HG03521 (cell line): ENCODE measurements around the gene IMMP2L.
A peak's percentile ranks its signal among the peaks of the same experiment; 100 is the strongest.
"Not testable (repeated sequence)": the region's sequence is repeated elsewhere in the genome, so short reads cannot be mapped to it uniquely, and the experiment has no call there.

ENCODE experiments used
- ATAC-seq: cut with Tn5 transposase; IDR thresholded peaks from one replicate; pipeline ENCODE4 v1.9.1; 2021; ENCODE audit warnings: mild to moderate bottlenecking, moderate library complexity; ENCODE audit not compliant: unreplicated experiment

Gene IMMP2L

DNA sequence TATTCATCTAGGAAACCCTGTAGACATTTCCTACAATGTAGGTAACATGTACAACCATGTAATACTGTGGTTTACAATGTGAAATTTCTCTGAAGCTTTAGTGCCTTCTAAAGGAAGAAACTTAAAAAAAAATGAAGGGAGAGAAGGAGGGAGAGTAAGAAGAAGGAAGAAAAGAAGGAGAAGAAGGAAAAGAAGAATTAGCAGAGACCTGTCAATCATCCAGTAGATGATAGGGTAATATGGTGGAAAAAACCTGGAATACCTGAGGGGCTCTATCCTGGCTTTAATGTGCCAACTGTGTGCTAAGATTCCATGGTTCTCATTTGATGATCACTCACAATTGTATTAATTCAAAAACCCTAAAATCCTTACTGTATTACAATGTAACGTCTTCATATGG lies 474.0 kb downstream of the IMMP2L start:
- ATAC-seq: no peak

DNA sequence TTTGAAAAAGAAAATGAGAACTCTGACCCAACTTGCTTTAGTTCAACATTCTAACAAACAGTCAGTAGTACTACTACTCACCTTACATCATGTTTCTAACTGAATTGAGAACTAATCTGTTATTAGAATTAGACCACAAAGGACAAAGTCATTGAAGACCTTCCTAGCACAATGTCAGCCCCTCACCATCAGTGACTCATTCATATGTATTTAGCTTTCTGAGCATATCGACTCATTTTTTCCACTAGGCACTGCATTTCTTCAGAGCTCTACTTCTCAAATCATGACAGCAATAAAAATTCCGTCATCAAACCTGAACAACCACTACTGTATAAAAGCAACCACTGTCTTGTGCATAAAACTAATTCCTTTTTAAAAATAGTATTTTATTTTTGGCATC lies 475.8 kb downstream of the IMMP2L start:
- ATAC-seq: no peak

GRCh38 chr7:111085356-111085755 lies 476.9 kb downstream of the IMMP2L start:
- no peak for ATAC-seq

GRCh38 chr7:111083413-111083812 lies 478.9 kb downstream of the IMMP2L start:
- ATAC-seq: peak; percentile 99

DNA sequence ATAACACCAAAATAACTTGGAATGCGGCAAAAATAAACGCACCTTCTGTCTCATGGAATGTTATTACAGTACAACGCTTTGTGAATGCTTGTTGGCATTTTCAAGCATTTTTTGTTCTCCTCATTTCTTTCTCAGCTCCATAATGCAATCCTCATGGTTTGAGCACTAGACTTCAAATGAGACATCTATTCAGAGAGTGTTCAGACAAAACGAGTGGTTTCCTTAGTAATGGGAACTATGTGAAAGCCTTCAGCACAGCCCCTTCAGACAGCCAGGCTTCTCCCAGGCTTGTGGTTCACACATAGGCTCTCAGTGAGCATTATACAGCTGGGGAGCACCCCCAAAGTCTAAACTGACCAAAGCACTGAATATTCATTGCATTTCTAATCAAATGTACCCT lies 479.9 kb downstream of the IMMP2L start:
- no peak for ATAC-seq

DNA sequence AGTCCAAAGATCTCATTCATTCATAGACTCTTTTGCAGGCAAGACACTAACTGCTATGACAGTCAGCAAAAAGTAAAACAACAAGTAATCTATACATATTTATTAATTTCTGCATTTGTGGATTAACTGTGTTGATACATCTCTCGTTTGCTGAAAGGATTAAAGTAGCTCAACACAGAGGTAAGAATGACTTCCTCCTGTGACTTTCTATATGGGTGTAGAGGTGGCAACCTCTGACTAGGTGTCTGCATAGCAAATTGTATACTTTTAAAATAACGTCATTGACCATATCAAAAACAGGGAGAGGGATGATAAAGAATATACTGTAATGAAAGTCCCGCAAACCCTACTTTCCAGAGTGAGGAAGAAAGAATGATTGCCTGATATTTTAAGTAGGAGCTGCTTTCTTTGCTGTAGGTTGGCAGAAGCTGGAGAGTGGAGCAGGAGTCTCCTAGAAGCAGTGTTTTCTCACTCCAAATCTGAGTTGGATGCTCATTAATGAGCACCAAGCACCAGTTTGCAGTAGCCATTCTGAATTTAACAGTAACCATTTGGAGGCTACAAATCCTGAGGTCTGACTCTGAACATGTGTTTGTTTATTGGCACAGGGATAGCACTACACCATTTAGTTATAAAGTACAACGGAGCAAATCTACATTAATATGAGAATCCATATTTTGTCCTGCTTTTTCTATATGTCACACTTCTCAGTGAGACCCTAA lies 480.6 kb downstream of the IMMP2L start:
- no peak for ATAC-seq

DNA sequence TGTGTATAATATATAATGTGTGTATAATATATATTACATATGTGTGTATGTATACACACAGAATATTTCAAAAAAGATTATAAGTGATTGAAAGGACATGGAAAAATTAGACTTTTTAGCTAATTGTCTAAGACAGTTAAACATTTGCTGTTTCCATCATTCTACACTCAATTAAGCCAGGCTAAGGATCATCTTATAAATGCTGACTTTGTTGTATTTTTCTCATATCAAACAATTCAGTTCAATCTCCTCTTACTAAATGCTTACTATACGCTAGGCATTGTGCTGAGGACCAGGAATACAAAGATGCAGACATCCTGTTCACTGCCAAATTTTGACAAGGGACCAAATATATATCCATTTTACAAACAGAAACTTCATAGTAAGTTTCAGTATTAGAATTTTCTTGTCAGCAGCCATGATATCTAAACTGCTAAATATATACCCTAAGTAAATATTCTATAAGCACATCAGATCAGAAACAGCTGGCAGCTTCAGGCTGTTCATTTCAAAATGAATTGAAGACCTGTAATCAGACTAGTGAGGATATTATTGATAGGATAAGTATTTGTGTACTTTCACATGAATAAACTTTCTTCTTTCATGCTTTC lies 481.7 kb downstream of the IMMP2L start:
- no peak for ATAC-seq

- ATAC-seq: no peak
Measured at GRCh38 chr7:111077001-111077400, 485.3 kb downstream of the IMMP2L start.

DNA sequence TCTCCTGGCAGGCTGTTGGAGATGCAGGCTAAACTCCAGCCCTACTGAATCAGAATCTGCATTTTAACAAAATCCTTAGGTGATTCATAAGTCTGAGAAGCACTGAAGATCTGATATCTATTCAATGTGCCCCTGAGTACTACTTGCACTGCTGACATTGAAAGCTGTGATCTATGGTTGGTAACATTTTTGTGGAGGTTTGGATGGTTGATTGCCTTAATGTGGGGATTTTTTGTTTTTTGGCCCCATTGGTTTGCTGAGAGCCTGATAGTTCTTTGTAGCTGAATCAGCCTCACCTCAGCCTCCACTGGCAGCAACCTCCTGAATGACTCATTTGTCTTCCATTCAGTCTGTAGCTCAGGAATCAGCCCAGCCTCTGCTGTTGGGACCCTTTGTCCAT lies 486.1 kb downstream of the IMMP2L start:
- ATAC-seq: no peak

GRCh38 chr7:111075498-111075897 lies 486.8 kb downstream of the IMMP2L start:
- no peak for ATAC-seq

GRCh38 chr7:111074748-111075146 lies 487.5 kb downstream of the IMMP2L start:
- no peak for ATAC-seq

DNA sequence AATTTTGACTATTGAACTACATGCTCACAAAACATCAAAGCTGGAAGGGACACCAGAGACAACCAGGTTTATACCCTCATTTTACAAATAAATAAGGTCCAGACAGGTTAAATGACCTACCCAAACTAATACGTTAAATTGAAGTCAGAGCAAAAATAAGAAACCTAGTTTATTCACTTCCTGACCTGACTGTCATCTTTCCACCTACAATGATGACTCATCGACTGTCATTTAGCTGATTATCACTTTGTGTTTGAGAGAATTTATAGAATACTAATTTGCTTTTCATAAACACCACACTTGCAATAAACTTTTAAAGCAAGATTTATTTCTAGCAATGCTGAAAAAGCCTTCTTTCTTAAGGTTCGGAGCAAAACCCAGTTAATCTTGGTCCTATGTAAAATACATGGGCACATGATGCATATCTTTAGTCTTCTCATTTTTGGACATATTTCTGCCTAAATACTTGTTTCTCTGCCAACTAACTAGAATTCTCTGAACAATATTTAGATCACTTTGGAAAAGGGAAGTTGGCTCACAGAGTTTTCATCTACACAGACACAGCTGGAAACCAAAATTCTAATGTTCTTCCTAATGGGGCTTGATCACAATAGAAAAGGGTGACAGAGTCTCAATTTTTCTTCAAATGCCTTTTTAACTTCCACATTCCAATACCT lies 488.1 kb downstream of the IMMP2L start:
- no peak for ATAC-seq

DNA sequence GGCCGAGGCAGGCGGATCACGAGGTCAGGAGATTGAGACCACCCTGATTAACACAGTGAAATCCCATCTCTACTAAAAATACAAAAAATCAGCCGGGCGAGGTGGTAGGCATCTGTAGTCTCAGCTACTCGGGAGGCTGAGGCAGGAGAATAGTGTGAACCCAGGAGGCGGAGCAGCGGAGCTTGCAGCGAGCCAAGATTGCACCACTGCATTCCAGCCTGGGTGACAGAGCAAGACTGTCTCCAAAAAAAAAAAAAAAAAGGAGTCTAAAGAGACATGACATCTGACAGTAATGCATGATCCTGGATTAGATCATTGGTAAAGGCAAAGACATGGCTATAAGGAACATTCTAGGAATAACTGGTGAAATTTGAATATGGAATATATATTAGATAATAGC lies 489.6 kb downstream of the IMMP2L start:
- ATAC-seq: not testable (repeated sequence)

- ATAC-seq: no peak
Measured at GRCh38 chr7:111071556-111071955, 490.7 kb downstream of the IMMP2L start.

DNA sequence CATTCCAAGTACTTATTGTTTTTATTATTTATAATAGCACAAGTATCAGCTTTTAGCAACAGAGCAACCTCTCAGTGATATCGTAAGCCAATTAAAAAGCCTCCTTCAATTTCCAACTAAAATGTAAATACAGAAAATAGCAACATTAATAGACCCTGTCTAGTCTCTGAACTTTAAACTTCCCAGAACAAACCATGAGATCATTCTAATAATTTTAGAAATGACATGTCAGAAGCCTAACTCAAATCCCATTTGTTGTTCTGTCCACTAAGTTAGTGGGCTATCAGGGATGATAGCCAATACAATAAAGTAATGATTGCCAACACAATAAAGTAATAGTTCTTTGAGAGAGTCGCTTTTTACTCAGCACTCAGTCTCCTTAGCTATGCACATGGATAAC lies 493.7 kb downstream of the IMMP2L start:
- ATAC-seq: no peak

DNA sequence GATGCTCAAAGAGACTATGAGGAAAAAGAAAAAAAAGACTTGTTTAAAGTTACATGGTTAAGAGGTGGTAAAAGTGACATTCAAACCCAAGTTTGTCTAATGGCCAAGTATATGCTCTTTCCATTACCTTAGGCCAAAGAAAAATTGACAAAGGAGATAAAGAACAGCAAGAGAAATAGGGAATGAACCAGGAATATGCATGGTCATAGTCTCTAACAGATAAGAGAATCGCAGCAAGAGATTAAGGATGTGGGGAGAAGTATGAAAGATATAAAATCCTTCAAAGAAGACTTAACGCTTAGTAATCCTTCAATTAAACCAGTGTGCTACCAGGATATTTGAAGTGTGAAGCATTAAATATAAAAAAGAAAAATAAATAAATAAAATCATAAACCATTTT lies 494.6 kb downstream of the IMMP2L start:
- ATAC-seq: no peak

- no peak for ATAC-seq
Measured at GRCh38 chr7:111067251-111067650, 495.0 kb downstream of the IMMP2L start.

GRCh38 chr7:111063166-111063565 lies 499.1 kb downstream of the IMMP2L start:
- ATAC-seq: no peak

DNA sequence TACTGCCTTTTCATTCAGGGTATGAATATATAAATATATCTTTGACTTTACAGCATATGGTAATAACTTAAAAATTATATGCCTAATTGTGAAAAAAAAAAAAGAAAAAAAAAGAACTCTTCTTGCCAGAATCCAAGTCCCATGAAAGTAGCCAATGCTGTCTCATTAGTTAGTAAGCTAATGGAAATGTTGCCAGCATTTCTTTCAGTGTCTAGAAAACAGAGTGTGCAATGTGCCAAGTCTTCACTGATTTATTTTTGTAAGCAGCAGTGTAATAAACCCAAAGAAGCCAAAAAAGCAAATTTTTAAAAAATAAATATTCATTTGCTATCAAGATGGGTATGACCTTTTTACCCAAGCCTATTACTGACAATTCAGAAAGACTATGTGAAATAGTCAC lies 502.5 kb downstream of the IMMP2L start:
- no peak for ATAC-seq

DNA sequence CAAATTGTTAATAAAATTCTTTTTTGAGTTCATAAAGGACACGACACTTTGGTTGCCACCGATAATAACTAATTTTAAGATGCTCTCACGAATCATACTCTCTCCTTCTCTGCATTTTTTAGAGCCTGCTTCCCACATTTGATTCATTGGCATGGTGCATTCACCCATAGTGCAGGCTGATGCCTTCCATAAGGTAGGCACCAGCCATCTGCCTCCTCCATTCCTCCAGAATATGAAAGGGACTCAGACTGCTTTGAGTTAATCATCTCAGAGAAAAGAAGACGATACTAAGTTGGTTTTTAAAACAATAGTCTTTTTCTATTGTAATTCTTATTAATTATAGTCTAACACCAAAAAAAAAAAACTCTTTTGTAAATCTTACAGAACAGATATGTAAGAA lies 505.2 kb downstream of the IMMP2L start:
- ATAC-seq: no peak

DNA sequence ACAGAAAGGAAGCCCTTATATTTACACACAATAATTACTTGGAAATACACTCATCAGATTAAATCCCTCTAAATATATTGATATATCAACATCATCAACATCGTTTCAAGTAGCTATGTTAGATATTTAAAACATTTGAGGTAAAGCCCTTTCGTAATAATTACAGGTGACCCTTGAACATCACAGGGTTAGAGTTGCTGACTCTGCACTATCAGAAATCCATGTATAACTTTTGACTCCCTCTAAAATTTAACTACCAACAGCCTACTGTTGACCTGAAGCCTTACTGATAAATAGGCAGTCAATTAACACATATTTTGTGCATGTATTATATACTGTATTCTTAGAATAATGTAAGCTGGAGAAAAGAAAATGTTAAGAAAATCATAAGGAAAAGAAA lies 505.9 kb downstream of the IMMP2L start:
- ATAC-seq: no peak

GRCh38 chr7:111053035-111053434 lies 509.3 kb downstream of the IMMP2L start:
- no peak for ATAC-seq
